ENCODE results near the gene CEBPG. TPM values are rescaled to one million over a fixed set of nuclear protein-coding genes. Genes with fewer than 3 reads are reported as not detected.

CEBPG gene
- polyA plus RNA-seq, 1 donor from 2014 or later = 67.5 TPM

DNA sequence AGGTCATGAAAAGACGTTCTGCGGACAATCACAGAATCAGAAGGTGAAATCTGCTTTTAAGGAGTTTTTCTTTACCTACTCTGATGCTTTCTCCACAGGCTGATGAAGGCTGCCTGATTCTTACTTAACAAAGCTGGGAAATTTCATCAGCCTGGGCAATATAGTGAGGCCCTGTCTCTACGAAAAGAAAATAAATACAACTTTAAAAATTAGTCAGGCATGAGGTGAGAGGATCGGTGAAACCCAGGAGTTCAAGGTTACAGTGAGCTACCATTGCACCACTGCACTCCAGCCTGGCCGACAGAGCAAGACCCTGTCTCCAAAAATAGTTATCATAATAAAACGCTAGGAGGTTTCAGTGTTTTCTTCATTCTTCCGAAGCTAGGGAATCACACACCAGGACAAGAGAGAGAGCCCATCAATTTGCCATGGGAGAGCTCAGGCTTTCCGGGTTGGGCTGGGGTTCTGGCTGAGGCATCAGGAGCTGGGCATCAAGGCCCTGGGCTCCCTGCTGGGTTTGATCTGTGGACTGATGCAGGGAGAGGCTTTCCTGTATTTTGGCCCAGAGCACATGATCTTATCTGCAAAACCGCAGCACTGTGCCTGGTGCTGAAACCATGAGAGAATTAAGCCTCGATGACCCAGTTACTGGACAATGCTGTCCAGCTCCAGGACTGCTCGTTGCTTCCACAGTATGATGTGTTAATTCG is 25.1 kb upstream of the CEBPG start:
- H3K36me3 ChIP-seq (ENCODE audit: insufficient read depth, low read length) = no peaks in the 10 kb centered on the region
- no peak overlapping the region for H3K9ac ChIP-seq (ENCODE audit: low read length)
- H3K9me3 ChIP-seq (ENCODE audit: low read length) = no peaks in the 10 kb centered on the region
- no peak overlapping the region for H3K27ac ChIP-seq (ENCODE audit: low read length)
- no peaks in the 10 kb centered on the region for H3K9me2 ChIP-seq (ENCODE audit: insufficient read depth, low read length)
- H2AFZ ChIP-seq (ENCODE audit: low read depth, low read length) = no peak overlapping the region
- no peak overlapping the region for H3K4me2 ChIP-seq (ENCODE audit: low read length)
- TF ChIP-seq CTCF (IDR thresholded peaks at IDR 0.05; ENCODE audit: poor library complexity, severe bottlenecking) = no peak
- TF ChIP-seq SMC3 (conservative IDR thresholded peaks at IDR 0.05; ENCODE audit: poor library complexity) = no peak
- TF ChIP-seq REST (IDR thresholded peaks at IDR 0.05; ENCODE audit: borderline replicate concordance) = no peak
- TF ChIP-seq POLR2AphosphoS5 (IDR thresholded peaks at IDR 0.05) = no peak
- TF ChIP-seq EP300 (conservative IDR thresholded peaks at IDR 0.05; ENCODE audit: poor library complexity, severe bottlenecking) = no peak
- no peak for TF ChIP-seq EZH2 (IDR thresholded peaks at IDR 0.05; ENCODE audit: borderline replicate concordance, insufficient read depth, low read length, poor library complexity, severe bottlenecking)
- TF ChIP-seq RAD21 (conservative IDR thresholded peaks at IDR 0.05) = no peak
- no peak for TF ChIP-seq MXI1 (conservative IDR thresholded peaks at IDR 0.05; ENCODE audit: poor library complexity, severe bottlenecking)
- no peak for TF ChIP-seq TAF1 (IDR thresholded peaks at IDR 0.05; ENCODE audit: low read depth)
- no peak overlapping the region for H3K4me3 ChIP-seq (ENCODE audit: low read length)
- no peaks in the 10 kb centered on the region for H3K79me2 ChIP-seq (replicated peaks; ENCODE audit: insufficient read depth, low read length)
- no peaks in the 10 kb centered on the region for H4K20me1 ChIP-seq (ENCODE audit: insufficient read depth)
- H3K27me3 ChIP-seq (ENCODE audit: insufficient read depth, low read depth, low read length) = no peaks in the 10 kb centered on the region
- no peaks in the 10 kb centered on the region for H3F3A ChIP-seq (ENCODE audit: insufficient read depth, low read length, poor library complexity, severe bottlenecking)

- no peaks in the 10 kb centered on the region for H3K27me3 ChIP-seq (ENCODE audit: insufficient read depth, low read depth, low read length)
- no peaks in the 10 kb centered on the region for H3K36me3 ChIP-seq (ENCODE audit: insufficient read depth, low read length)
- TF ChIP-seq POLR2AphosphoS5 (IDR thresholded peaks at IDR 0.05) (no peak), MXI1 (conservative IDR thresholded peaks at IDR 0.05; ENCODE audit: poor library complexity, severe bottlenecking) (no peak), CTCF (IDR thresholded peaks at IDR 0.05; ENCODE audit: poor library complexity, severe bottlenecking) (no peak), TAF1 (IDR thresholded peaks at IDR 0.05; ENCODE audit: low read depth) (no peak), EP300 (conservative IDR thresholded peaks at IDR 0.05; ENCODE audit: poor library complexity, severe bottlenecking) (no peak), RAD21 (conservative IDR thresholded peaks at IDR 0.05) (no peak), SMC3 (conservative IDR thresholded peaks at IDR 0.05; ENCODE audit: poor library complexity) (no peak), REST (IDR thresholded peaks at IDR 0.05; ENCODE audit: borderline replicate concordance) (no peak), EZH2 (IDR thresholded peaks at IDR 0.05; ENCODE audit: borderline replicate concordance, insufficient read depth, low read length, poor library complexity, severe bottlenecking) (no peak)
- no peak overlapping the region for H3K27ac ChIP-seq (ENCODE audit: low read length)
- H3K9me3 ChIP-seq (ENCODE audit: low read length) = no peaks in the 10 kb centered on the region
- H2AFZ ChIP-seq (ENCODE audit: low read depth, low read length) = no peak overlapping the region
- H3K4me2 ChIP-seq (ENCODE audit: low read length) = no peak overlapping the region
- no peak overlapping the region for H3K4me3 ChIP-seq (ENCODE audit: low read length)
- no peaks in the 10 kb centered on the region for H3K9me2 ChIP-seq (ENCODE audit: insufficient read depth, low read length)
- no peaks in the 10 kb centered on the region for H4K20me1 ChIP-seq (ENCODE audit: insufficient read depth)
- no peak overlapping the region for H3K9ac ChIP-seq (ENCODE audit: low read length)
- H3K79me2 ChIP-seq (replicated peaks; ENCODE audit: insufficient read depth, low read length) = no peaks in the 10 kb centered on the region
- no peaks in the 10 kb centered on the region for H3F3A ChIP-seq (ENCODE audit: insufficient read depth, low read length, poor library complexity, severe bottlenecking)
Observed at GRCh38 chr19:33349319-33350289, 23.9 kb upstream of the CEBPG start.
